ENCODE data around the gene CRIP3. TPM values are rescaled to one million over a fixed set of nuclear protein-coding genes. Genes with fewer than 3 reads are reported as not detected.

Gene CRIP3
- total and polyA plus RNA-seq, 10 of the 15 experiments (the other 5 are each of a cell fraction or from before 2014, with no cell fraction given), result 1.5 to 9.2 (median 2.2) TPM

Small RNAs within 50 kb of the gene (small RNA-seq; reads per million reads assigned to genes)
- gene RPL12P47, result not detected

Other genes starting within 250 kb of the CRIP3 start
Only the 7 nearest of the 15 such genes appear.
- 30.5 and 37.3 TPM in 2 replicates for gene SRF, start 137.6 kb downstream of the CRIP3 start, total RNA-seq (2014; rRNA removed)
- 19.8 and 22.9 TPM in 2 replicates for gene SRF, start 137.6 kb downstream of the CRIP3 start, total RNA-seq (2014; rRNA removed; fragmentation: Illumina TruSeq; extraction: Trizol)
- 53.4 and 56.3 TPM in 2 replicates for gene SRF, start 137.6 kb downstream of the CRIP3 start, total RNA-seq (2021)
- gene SRF, start 137.6 kb downstream of the CRIP3 start, polyA plus RNA-seq (2011; rRNA removed), result 21.9 and 41.4 TPM in 2 replicates
- gene SRF, start 137.6 kb downstream of the CRIP3 start, polyA plus RNA-seq (2014; fragmentation: Illumina TruSeq; extraction: Trizol), result 26.8 and 33.5 TPM in 2 replicates
- 1 to 10 TPM; 4.1 to 8.3 TPM for gene SRF, start 137.6 kb downstream of the CRIP3 start, polyA plus RNA-seq (2014; fragmentation: Nextera tagmentation; extraction: Ambion mirVana)
- 48.1 and 54.3 TPM in 2 replicates for gene SRF, start 137.6 kb downstream of the CRIP3 start, polyA plus RNA-seq (2014; rRNA removed)
- gene SRF, start 137.6 kb downstream of the CRIP3 start, polyA plus RNA-seq (2016; fragmentation: Nextera tagmentation; extraction: Ambion mirVana), result 1 to 10 TPM; 2.3 to 4.4 TPM
- 22.1 and 27.2 TPM in 2 replicates for gene CUL9, start 126.6 kb downstream of the CRIP3 start, total RNA-seq (2014; rRNA removed)
- 14.2 and 16.4 TPM in 2 replicates for gene CUL9, start 126.6 kb downstream of the CRIP3 start, total RNA-seq (2014; rRNA removed; fragmentation: Illumina TruSeq; extraction: Trizol)
- 36.0 and 42.7 TPM in 2 replicates for gene CUL9, start 126.6 kb downstream of the CRIP3 start, total RNA-seq (2021)
- 11.0 and 16.2 TPM in 2 replicates for gene CUL9, start 126.6 kb downstream of the CRIP3 start, polyA plus RNA-seq (2011; rRNA removed)
- 12.7 and 16.5 TPM in 2 replicates for gene CUL9, start 126.6 kb downstream of the CRIP3 start, polyA plus RNA-seq (2014; fragmentation: Illumina TruSeq; extraction: Trizol)
- 1 to 10 TPM; 1.2 to 3.9 TPM for gene CUL9, start 126.6 kb downstream of the CRIP3 start, polyA plus RNA-seq (2014; fragmentation: Nextera tagmentation; extraction: Ambion mirVana)
- gene CUL9, start 126.6 kb downstream of the CRIP3 start, polyA plus RNA-seq (2014; rRNA removed), result 46.7 and 48.3 TPM in 2 replicates
- 10 to 100 TPM; 17.8 to 19.7 TPM for gene CUL9, start 126.6 kb downstream of the CRIP3 start, polyA plus RNA-seq (2016; fragmentation: Nextera tagmentation; extraction: Ambion mirVana)
- gene DNPH1, start 79.3 kb downstream of the CRIP3 start, total RNA-seq (2014; rRNA removed), result 125 and 131 TPM in 2 replicates
- gene DNPH1, start 79.3 kb downstream of the CRIP3 start, total RNA-seq (2014; rRNA removed; fragmentation: Illumina TruSeq; extraction: Trizol), result 29.0 and 35.0 TPM in 2 replicates
- 73.2 and 76.6 TPM in 2 replicates for gene DNPH1, start 79.3 kb downstream of the CRIP3 start, total RNA-seq (2021)
- 42.9 and 62.2 TPM in 2 replicates for gene DNPH1, start 79.3 kb downstream of the CRIP3 start, polyA plus RNA-seq (2011; rRNA removed)
- gene DNPH1, start 79.3 kb downstream of the CRIP3 start, polyA plus RNA-seq (2014; fragmentation: Illumina TruSeq; extraction: Trizol), result 6.1 and 16.9 TPM in 2 replicates
- gene DNPH1, start 79.3 kb downstream of the CRIP3 start, polyA plus RNA-seq (2014; fragmentation: Nextera tagmentation; extraction: Ambion mirVana), result 10 to 100 TPM in 1 of 2 experiments, 1 to 10 TPM in 1; 7.0 to 16.5 TPM
- gene DNPH1, start 79.3 kb downstream of the CRIP3 start, polyA plus RNA-seq (2014; rRNA removed), result 136 and 169 TPM in 2 replicates
- gene DNPH1, start 79.3 kb downstream of the CRIP3 start, polyA plus RNA-seq (2016; fragmentation: Nextera tagmentation; extraction: Ambion mirVana), result 100 to 1,000 TPM; 105 to 117 TPM
- gene TTBK1, start 65.3 kb downstream of the CRIP3 start, total RNA-seq (2014; rRNA removed), result under 0.01 TPM in 1 of 2 replicates, not detected in the other
- not detected in 2 replicates for gene TTBK1, start 65.3 kb downstream of the CRIP3 start, total RNA-seq (2014; rRNA removed; fragmentation: Illumina TruSeq; extraction: Trizol)
- not detected in 2 replicates for gene TTBK1, start 65.3 kb downstream of the CRIP3 start, total RNA-seq (2021)
- gene TTBK1, start 65.3 kb downstream of the CRIP3 start, polyA plus RNA-seq (2011; rRNA removed), result 0.09 and 0.27 TPM in 2 replicates
- gene TTBK1, start 65.3 kb downstream of the CRIP3 start, polyA plus RNA-seq (2014; fragmentation: Illumina TruSeq; extraction: Trizol), result not detected in 2 replicates
- not detected for gene TTBK1, start 65.3 kb downstream of the CRIP3 start, polyA plus RNA-seq (2014; fragmentation: Nextera tagmentation; extraction: Ambion mirVana)
- 0.05 and 0.06 TPM in 2 replicates for gene TTBK1, start 65.3 kb downstream of the CRIP3 start, polyA plus RNA-seq (2014; rRNA removed)
- not detected for gene TTBK1, start 65.3 kb downstream of the CRIP3 start, polyA plus RNA-seq (2016; fragmentation: Nextera tagmentation; extraction: Ambion mirVana)
- not detected in 2 replicates for gene SLC22A7, start 10.6 kb downstream of the CRIP3 start, total RNA-seq (2014; rRNA removed)
- gene SLC22A7, start 10.6 kb downstream of the CRIP3 start, total RNA-seq (2014; rRNA removed; fragmentation: Illumina TruSeq; extraction: Trizol), result not detected in 2 replicates
- 0.31 TPM in 1 of 2 replicates, not detected in the other for gene SLC22A7, start 10.6 kb downstream of the CRIP3 start, total RNA-seq (2021)
- not detected in 2 replicates for gene SLC22A7, start 10.6 kb downstream of the CRIP3 start, polyA plus RNA-seq (2011; rRNA removed)
- not detected in 2 replicates for gene SLC22A7, start 10.6 kb downstream of the CRIP3 start, polyA plus RNA-seq (2014; fragmentation: Illumina TruSeq; extraction: Trizol)
- gene SLC22A7, start 10.6 kb downstream of the CRIP3 start, polyA plus RNA-seq (2014; fragmentation: Nextera tagmentation; extraction: Ambion mirVana), result not detected
- gene SLC22A7, start 10.6 kb downstream of the CRIP3 start, polyA plus RNA-seq (2014; rRNA removed), result not detected in 2 replicates
- gene SLC22A7, start 10.6 kb downstream of the CRIP3 start, polyA plus RNA-seq (2016; fragmentation: Nextera tagmentation; extraction: Ambion mirVana), result under 1 TPM in 1 of 2 experiments, not detected in 1; 0.08 TPM
- 15.1 and 16.1 TPM in 2 replicates for gene ZNF318, start 60.8 kb upstream of the CRIP3 start, total RNA-seq (2014; rRNA removed)
- gene ZNF318, start 60.8 kb upstream of the CRIP3 start, total RNA-seq (2014; rRNA removed; fragmentation: Illumina TruSeq; extraction: Trizol), result 12.3 and 13.0 TPM in 2 replicates
- gene ZNF318, start 60.8 kb upstream of the CRIP3 start, total RNA-seq (2021), result 27.9 and 29.3 TPM in 2 replicates
- gene ZNF318, start 60.8 kb upstream of the CRIP3 start, polyA plus RNA-seq (2011; rRNA removed), result 79.8 and 83.9 TPM in 2 replicates
- 23.8 and 28.7 TPM in 2 replicates for gene ZNF318, start 60.8 kb upstream of the CRIP3 start, polyA plus RNA-seq (2014; fragmentation: Illumina TruSeq; extraction: Trizol)
- gene ZNF318, start 60.8 kb upstream of the CRIP3 start, polyA plus RNA-seq (2014; fragmentation: Nextera tagmentation; extraction: Ambion mirVana), result 1 to 10 TPM; 4.8 to 6.3 TPM
- gene ZNF318, start 60.8 kb upstream of the CRIP3 start, polyA plus RNA-seq (2014; rRNA removed), result 16.1 and 16.6 TPM in 2 replicates
- 10 to 100 TPM in 1 of 2 experiments, 1 to 10 TPM in 1; 3.4 to 11.1 TPM for gene ZNF318, start 60.8 kb upstream of the CRIP3 start, polyA plus RNA-seq (2016; fragmentation: Nextera tagmentation; extraction: Ambion mirVana)
- 6.9 and 7.7 TPM in 2 replicates for gene ABCC10, start 118.7 kb upstream of the CRIP3 start, total RNA-seq (2014; rRNA removed)
- 5.1 and 5.9 TPM in 2 replicates for gene ABCC10, start 118.7 kb upstream of the CRIP3 start, total RNA-seq (2014; rRNA removed; fragmentation: Illumina TruSeq; extraction: Trizol)
- gene ABCC10, start 118.7 kb upstream of the CRIP3 start, total RNA-seq (2021), result 13.2 and 18.2 TPM in 2 replicates
- 4.2 and 5.6 TPM in 2 replicates for gene ABCC10, start 118.7 kb upstream of the CRIP3 start, polyA plus RNA-seq (2011; rRNA removed)
- 5.4 and 9.5 TPM in 2 replicates for gene ABCC10, start 118.7 kb upstream of the CRIP3 start, polyA plus RNA-seq (2014; fragmentation: Illumina TruSeq; extraction: Trizol)
- under 1 TPM; 0.80 to 0.82 TPM for gene ABCC10, start 118.7 kb upstream of the CRIP3 start, polyA plus RNA-seq (2014; fragmentation: Nextera tagmentation; extraction: Ambion mirVana)
- gene ABCC10, start 118.7 kb upstream of the CRIP3 start, polyA plus RNA-seq (2014; rRNA removed), result 9.5 and 10.9 TPM in 2 replicates
- gene ABCC10, start 118.7 kb upstream of the CRIP3 start, polyA plus RNA-seq (2016; fragmentation: Nextera tagmentation; extraction: Ambion mirVana), result 1 to 10 TPM; 8.6 to 9.5 TPM